AG08396 (cell line): ENCODE data around the gene PACSIN3.
"Not testable (repeated sequence)": the region's sequence is repeated elsewhere in the genome, so short reads cannot be mapped to it uniquely, and the experiment has no call there.

Experiments used
- DNase-seq: peaks from one replicate; pipeline ENCODE4 v3.0.0; 2012; ENCODE audit warnings: low spot score, mixed read lengths

Gene PACSIN3

GRCh38 chr11:47192111-47192510, 5.9 kb upstream of the PACSIN3 start:
- DNase-seq = no peak

- DNase-seq = not testable (repeated sequence)
These were observed 4.9 kb upstream of the PACSIN3 start for GRCh38 chr11:47191137-47191536.

- peak; percentile 78 for DNase-seq
These were observed 3.0 kb upstream of the PACSIN3 start for GRCh38 chr11:47189100-47189834.

GRCh38 chr11:47188259-47188658, 2.0 kb upstream of the PACSIN3 start:
- no peak for DNase-seq

GRCh38 chr11:47187723-47188122, 1.5 kb upstream of the PACSIN3 start:
- no peak for DNase-seq

GRCh38 chr11:47186700-47187695, 764 bp upstream of the PACSIN3 start:
- peak; percentile 55 for DNase-seq

GRCh38 chr11:47185305-47186075, 744 bp downstream of the PACSIN3 start:
- DNase-seq = peak; percentile 58

- no peak for DNase-seq
These were observed 1.4 kb downstream of the PACSIN3 start for GRCh38 chr11:47184711-47185304.

GRCh38 chr11:47183969-47184368, 2.3 kb downstream of the PACSIN3 start:
- DNase-seq = no peak

- DNase-seq = no peak
These were observed 3.0 kb downstream of the PACSIN3 start for GRCh38 chr11:47183031-47183856.

GRCh38 chr11:47182380-47182779, 3.9 kb downstream of the PACSIN3 start:
- DNase-seq = no peak

- no peak for DNase-seq
These were observed 5.0 kb downstream of the PACSIN3 start for GRCh38 chr11:47181271-47181670.

- DNase-seq = no peak
These were observed 6.0 kb downstream of the PACSIN3 start for GRCh38 chr11:47180006-47180787.

- DNase-seq = peak; percentile 72
These were observed 6.6 kb downstream of the PACSIN3 start for GRCh38 chr11:47179655-47179991.

GRCh38 chr11:47178737-47179654, 7.2 kb downstream of the PACSIN3 start:
- DNase-seq = no peak

GRCh38 chr11:47178316-47178715, 7.9 kb downstream of the PACSIN3 start:
- no peak for DNase-seq

GRCh38 chr11:47177846-47178245, 8.4 kb downstream of the PACSIN3 start:
- no peak for DNase-seq

- peak; percentile 87 for DNase-seq
These were observed 8.9 kb downstream of the PACSIN3 start for GRCh38 chr11:47177229-47177845.
